DMS114 treated with DMSO at 0.1 percent for 48 hours (cell line): ENCODE data around the gene TRIM45.
"Not testable (repeated sequence)": the region's sequence is repeated elsewhere in the genome, so short reads cannot be mapped to it uniquely, and the experiment has no call there.

Experiments
- DNase-seq: peaks from one replicate; lab custom pipeline; 2025; ENCODE audit not compliant: unreplicated experiment; lab: John Stamatoyannopoulos, UW

Gene TRIM45, protein sequence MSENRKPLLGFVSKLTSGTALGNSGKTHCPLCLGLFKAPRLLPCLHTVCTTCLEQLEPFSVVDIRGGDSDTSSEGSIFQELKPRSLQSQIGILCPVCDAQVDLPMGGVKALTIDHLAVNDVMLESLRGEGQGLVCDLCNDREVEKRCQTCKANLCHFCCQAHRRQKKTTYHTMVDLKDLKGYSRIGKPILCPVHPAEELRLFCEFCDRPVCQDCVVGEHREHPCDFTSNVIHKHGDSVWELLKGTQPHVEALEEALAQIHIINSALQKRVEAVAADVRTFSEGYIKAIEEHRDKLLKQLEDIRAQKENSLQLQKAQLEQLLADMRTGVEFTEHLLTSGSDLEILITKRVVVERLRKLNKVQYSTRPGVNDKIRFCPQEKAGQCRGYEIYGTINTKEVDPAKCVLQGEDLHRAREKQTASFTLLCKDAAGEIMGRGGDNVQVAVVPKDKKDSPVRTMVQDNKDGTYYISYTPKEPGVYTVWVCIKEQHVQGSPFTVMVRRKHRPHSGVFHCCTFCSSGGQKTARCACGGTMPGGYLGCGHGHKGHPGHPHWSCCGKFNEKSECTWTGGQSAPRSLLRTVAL

DNA sequence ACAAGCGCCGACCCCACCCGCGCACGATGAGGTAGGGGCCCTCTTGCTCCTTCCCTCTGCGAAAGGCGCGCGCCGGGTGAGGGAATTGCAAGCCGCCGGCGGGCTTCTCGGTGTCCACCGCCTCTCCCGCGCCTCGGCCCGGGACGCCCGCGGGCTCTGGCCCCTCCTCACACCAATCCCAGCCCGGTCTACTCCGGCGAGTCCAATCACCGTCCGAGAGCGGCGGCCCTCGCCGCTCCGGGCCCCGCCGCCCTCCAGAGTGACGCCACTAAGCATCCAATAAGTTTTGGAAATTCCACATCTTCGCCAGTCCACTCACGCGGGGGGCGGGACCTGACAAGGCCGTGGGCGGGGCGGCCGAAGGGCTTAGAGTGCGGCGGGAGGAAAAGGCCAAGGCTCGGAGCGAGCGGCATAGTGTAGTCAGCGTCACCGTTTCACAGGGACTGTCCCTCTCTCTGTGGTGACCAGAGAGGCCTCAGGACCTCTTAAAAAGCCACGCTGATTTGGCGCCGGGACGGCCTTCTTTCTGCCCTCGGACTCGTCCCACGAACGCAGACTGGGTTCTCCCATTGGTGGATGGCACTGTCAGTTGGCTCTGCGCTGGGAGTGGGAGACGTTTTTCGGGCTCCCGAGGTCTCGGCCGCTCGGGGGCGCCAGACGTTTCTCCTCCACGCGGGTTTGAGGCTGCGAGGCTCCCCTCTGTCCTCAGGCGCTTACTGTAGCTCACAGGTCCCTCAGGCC is at the start of gene TRIM45:
TRIM45 (minus strand) TSS at position 161 of the 741 bp plus-strand sequence. CDS start 548 bp downstream, outside the sequence.
- peak; percentile 95 for DNase-seq

DNA sequence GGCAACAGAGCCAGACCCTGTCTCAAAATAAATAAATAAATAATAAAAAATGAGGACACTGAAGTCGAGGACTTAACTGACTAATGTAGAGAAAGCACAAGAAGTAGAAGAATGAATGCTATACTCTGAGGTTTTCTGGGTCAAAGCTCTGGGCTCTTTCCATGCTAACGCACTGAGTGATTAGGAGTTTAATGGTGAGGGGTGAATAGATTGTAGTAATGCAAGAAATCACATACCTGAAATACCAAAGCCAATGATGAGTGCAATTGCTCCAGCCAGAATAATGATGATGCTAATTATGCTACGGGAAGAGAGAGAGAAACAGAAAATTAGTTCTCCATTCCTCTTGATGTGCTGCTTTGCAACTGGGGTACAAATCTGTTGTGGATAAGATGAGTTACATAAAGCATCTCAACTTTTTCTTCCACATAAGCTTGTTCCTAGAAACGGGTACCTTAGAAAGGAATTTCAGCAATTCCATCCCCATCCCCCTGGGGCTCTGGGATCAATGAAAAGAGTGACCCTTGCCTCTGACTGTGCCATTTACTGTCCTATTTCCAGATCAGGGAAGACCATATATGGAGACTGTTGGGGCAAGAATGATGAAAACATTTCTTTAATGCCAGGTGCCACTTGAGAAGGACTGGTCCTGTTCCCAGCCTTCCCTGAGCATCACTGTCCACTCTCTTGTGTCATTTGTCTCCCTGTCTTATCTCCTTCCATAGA is 48.5 kb upstream of the TRIM45 start:
- DNase-seq = no peak

DNA sequence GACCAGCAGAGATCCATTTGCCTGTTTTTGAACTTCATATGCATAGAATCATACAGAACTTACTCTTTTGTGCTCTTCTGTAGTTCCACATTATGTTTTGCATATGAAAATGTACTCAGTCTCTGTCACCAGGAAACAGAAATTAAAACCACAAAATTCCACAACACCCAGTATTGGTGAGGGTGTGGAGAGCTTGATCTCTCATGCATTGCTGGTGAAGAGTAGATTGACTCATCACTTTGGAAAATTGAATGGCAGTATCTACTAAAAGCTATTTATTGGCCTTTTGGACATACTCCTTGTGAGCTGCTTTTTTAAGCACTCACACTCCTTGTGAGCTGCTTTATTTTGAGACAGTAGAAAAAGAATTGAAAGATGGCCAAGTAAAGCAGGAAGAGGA is 45.9 kb upstream of the TRIM45 start:
- DNase-seq = no peak

- DNase-seq = no peak
These were observed 44.5 kb upstream of the TRIM45 start for GRCh38 chr1:117166076-117166475.

GRCh38 chr1:117164209-117164608 is 42.7 kb upstream of the TRIM45 start:
- no peak for DNase-seq

- no peak for DNase-seq
These were observed 41.3 kb upstream of the TRIM45 start for GRCh38 chr1:117162816-117163215.

GRCh38 chr1:117161887-117162286 is 40.3 kb upstream of the TRIM45 start:
- DNase-seq = no peak

GRCh38 chr1:117151305-117151704 is 29.8 kb upstream of the TRIM45 start:
- not testable (repeated sequence) for DNase-seq

GRCh38 chr1:117150316-117150715 is 28.8 kb upstream of the TRIM45 start:
- no peak for DNase-seq

DNA sequence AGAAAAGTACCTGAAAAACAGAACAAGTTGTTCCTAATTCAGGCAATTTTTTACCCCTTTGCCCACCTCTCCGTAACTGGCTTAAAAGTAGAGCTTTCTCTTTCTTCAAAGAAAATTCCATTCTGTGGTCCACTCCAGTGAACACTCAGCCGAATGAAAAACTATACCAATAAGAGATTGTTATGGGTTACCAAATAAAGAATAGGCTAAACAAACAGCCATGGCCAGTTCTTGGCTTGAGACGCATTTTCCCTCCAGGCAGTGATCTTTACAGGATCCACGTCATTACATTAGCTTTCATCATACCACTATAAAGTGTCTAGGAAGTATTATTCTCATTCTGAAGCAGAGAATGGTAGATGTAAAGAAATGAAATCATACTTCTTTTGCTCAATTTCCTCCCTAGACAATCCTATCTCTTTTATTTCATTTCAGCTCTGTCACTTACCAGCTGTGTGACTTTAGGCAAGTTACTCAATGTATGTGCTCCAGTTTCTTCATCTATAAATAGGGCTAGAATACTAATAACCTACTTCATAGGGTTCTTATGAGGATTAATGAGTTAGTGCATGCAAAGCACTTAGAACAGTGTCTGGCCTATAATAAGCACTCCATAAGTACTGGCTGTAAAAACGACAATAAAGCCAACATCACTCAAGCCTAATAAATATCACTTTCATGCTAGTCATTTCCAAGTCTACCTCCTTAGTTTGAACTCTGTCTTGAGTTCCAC is 26.5 kb upstream of the TRIM45 start:
- no peak for DNase-seq

DNA sequence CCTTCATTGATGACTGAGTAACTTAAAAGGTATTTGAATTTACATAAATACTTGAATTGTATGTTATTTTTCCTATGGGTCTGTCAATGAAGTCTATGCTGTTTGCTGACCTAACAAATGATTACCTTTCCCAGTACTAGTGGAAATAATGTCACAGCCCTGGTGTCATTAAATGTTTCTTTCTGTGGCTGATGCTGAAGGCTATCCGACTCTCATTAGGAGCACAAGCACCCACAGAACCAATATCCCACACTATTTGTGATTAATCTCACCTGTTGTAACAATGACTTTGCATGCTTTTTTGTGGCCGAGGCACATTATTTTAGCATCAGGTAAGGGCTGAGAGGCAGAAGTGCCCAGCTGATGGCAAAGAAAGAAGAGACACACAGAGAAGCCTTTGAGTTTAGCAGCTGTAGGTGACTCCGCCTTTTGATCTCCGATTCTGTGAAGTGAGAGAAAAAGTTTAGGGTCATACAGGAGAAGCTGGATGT is 25.8 kb upstream of the TRIM45 start:
- DNase-seq = no peak

DNA sequence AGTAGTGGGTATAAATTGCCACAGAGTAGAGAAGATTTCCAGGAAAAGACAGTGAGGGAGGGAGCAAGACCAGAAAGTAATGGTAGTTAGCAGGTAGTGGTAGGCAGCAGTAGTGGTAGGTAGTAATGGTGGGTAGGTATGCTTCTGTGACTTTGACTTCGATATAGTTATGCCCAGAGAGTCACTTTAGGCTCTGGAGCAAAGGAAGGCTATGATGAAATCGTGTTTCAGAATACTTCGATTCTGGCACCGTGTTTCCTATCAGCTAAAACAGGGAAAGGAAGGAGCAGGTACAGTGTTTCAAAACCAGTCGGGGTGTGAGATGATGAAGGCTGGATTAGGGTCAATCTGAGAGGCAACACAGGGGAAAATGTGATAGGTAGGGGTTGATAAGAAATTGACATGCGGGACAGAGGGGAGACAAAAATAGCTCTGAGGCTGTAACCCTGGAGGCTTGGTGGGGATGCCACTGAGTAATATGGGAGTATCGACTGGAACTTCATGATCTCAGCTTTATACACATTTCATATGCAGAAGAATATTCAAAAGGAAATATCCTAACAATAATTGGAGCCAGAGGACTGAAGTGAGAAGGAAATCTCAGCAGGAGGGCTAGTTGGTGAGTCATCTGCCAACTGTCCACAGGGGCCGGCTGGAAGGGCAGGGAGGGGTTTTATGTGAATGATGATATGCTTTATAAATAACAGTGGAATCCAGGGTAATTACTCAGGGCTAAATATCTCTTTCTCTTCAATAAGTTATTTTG is 25.2 kb upstream of the TRIM45 start:
- DNase-seq = no peak

- DNase-seq = no peak
These were observed 24.5 kb upstream of the TRIM45 start for GRCh38 chr1:117146072-117146471.

- DNase-seq = no peak
These were observed 22.3 kb upstream of the TRIM45 start for GRCh38 chr1:117143871-117144270.

DNA sequence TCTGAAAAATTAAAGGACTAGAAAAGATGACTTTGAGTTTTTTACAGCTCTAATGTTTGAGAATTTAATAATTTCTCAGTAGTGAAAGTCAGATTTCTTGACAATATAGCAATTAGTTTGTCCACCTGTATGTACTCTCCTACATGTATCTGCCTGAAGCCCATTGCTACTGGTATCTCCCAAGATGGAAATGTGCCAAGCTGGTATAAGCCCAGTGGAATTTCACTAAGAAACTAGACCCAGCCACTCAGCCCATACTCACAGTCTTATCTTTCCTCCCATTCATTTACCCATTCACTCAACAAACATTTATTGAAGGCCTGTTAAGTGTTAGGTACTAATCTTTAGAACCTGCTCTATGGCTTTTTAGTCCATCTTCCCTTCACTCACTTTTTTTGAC is 21.6 kb upstream of the TRIM45 start:
- no peak for DNase-seq

DNA sequence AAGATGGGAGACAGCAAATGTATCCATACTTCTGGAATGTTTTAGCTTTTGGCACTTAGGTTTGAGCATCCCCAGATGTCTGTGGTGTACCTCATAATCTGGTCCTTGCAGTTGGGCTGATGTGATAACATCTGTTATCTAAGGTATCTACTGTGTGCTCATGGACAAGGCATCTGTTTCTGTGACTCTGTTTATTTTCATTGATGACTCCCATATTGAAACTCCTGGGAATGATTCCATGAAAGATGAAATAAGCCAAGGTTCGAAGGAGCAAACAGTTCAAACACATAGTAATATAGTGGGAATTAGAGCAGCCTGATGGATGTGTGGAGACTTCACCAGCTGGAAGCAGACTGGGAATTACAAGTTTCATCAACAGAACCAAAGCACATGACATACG is 20.7 kb upstream of the TRIM45 start:
- no peak for DNase-seq

DNA sequence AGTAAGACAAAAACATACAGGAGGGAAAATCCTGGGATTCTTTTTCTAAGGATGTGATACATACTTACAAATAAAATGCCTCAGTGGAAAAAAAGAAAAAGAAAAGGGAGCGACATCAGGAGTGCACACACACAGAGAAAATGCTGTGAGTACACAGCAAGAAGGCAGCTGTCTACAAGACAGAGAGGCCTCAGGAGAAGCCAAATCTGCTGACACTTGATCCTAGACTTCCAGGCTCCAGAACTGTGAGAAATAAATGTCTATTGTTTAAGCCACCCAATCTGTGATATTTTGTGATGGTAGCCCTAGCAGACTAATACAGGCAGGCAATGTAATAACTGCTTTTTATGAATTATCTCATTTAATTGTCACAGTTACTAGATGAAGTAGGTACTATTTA is 17.0 kb upstream of the TRIM45 start:
- no peak for DNase-seq

DNA sequence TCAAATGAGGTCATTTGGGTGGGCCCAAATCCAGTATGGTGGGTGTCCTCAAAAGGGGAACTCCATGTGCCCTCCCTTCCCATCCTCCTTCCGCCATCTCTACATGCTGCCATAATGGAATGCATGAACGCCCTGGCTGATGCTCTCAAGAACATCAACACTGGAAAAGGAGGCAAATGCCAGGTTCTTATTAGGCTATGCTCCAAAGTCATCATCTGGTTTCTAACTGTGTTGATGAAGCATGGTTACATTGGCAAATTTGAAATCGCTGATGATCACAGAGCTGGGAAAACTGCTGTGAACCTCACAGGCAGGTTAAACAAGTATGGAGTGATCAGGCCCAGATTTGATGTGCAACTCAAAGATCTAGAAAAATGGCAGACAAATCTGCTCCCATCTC is 16.6 kb upstream of the TRIM45 start:
- DNase-seq = no peak

DNA sequence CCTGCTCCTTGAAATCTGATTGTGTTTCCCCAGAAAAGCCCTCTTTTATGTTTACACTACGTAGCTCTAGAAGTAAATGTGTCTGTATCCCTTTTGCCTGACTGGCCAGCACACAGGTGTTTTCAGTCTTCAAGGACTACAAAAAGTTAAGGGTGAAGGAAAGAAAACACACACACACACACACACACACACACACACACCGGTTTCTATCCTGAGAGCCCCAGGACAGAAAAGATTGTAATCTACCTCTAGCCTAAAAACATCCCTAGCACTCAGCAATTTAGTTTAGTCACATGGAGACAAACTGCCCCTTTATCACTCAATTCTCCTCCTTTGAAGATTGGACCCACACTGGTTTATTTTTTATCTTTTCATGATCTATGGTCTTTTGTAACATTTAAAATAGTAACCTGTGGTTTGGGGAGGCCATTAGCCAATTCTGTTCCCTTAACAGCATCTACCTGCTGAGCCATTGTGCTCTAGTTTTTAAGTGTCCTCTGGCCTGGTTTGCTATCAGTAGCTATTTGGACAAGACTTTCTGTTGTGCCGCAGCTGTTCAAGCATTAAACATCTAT is 15.8 kb upstream of the TRIM45 start:
- DNase-seq = no peak
